ENCODE results near the gene MTHFD2.

The MTHFD2 gene

DNA sequence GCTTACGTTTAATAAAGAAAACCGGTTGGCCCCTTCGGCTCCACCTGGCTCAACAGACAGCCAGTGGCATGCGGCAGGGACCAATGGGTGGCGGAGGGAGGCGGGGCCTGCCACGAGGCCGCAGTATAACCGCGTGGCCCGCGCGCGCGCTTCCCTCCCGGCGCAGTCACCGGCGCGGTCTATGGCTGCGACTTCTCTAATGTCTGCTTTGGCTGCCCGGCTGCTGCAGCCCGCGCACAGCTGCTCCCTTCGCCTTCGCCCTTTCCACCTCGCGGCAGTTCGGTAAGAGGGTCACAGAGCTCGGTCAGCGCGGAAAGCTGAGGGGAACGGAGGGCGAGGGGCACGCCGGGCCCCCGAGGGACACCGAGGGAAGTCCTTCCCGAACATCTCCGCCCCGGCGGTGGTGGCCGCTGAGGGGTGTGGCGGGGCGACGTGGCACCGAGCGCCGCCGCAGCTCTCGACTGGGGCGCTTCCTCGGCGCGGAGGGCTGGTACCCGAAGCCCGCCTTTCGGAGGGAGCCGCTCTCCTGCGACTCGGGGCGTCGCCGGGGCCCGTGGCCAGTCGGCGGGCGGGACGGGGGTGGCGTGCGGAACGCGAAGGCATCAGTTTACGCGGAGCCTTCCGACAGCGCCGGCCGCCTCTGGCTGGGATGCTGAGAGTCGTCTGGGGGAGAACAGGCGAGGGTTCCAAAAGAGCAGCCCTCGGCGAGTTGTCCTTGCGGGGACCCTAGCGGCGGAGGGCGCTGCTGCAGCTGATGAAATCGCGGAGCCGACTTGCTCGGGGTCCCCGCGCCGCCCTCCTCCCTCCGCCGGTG is at the start of gene MTHFD2:
TSS of gene MTHFD2 (plus strand) at position 155 of the 814 bp plus-strand sequence. CDS start at position 182, 27 bp downstream.
- TF ChIP-seq JUND (IDR thresholded peaks at IDR 0.05; ENCODE audit: low read depth): no peak
- in situ Hi-C loops (cut with HindIII; ENCODE audit: low pct_unique_long_range_greater_than_20kb, low sequenced_read_pairs): no loop called here
- DNase-seq (ENCODE audit: low read depth in 1 of 2, low spot score in 1 of 2): peak; percentile 92 to 98

DNA sequence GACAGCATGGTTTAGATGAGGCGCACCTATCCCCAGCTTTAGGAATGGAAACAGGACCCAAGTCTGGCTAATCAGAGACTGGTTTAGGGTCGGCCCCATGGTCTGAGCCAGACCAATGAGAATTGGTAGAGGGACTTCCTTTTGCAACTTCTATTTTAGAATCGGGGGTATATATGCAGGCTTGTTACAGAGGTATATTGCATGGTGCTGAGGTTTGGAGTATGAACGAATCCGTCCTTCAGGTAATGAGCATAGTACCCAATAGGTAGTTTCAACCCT is 49.2 kb upstream of the MTHFD2 start:
- TF ChIP-seq JUND (IDR thresholded peaks at IDR 0.05; ENCODE audit: low read depth): no peak
- DNase-seq (ENCODE audit: low read depth in 1 of 2, low spot score in 1 of 2): no peak

DNA sequence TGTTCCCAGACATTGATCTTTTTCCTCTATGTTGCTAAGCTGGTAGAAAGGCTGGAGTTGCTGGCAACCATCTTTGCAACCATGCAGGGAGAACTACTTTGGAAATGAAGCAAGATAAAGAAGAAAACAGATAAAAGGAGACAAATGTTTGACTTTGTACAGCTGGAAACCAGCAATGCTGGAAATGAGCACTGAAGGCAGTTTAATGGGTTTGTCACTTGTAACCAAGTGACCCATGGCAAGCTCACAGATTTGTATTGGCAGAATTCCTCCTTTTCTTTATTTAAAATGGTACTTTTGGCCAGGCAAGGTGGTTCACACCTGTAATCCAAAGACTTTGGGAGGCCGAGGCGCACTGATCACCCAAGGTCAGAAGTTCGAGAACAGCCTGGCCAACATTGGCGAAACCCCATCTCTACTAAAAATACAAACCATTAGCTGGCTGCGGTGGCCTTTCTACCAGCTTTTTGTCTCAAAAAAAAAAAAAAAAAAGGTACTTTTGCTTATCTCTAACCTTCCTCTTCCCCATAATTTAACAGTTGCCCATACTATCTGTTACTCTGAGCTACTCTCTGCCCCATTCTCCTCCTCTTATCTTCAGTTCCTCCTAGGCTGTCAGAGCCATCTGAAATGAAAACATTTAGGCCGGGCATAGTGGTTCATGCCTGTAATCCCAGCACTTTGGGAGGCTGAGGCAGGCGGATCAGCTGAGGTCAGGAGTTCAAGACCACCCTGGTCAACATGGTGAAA is 48.7 kb upstream of the MTHFD2 start:
- no peak for TF ChIP-seq JUND (IDR thresholded peaks at IDR 0.05; ENCODE audit: low read depth)
- in situ Hi-C loops (cut with HindIII; ENCODE audit: low pct_unique_long_range_greater_than_20kb, low sequenced_read_pairs): no loop called here
- no peak for DNase-seq (ENCODE audit: low read depth in 1 of 2, low spot score in 1 of 2)

More for the DNA sequence above, 49.2 kb upstream of the MTHFD2 start:
- in situ Hi-C loops (cut with HindIII; ENCODE audit: low pct_unique_long_range_greater_than_20kb, low sequenced_read_pairs): no loop called here

DNA sequence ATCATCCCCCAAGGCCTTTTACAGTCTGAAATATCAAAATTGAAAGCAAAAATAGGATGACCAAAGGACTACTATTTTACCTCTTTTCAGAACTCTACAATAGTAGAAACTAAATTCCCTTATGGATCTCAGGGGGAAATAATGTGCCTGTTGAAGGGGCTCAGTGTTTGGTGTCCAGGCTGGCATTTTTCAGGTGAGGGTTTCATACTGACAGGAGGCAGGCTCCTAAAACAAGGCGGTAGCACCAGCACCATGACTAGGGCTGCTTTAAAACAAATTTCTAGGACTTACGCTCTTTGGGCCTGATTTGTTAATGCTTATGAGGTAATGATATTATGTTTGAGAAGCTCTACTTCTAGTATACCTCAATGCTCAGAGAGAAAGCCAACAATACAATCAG is 45.5 kb upstream of the MTHFD2 start:
- no peak for TF ChIP-seq JUND (IDR thresholded peaks at IDR 0.05; ENCODE audit: low read depth)
- in situ Hi-C loops (cut with HindIII; ENCODE audit: low pct_unique_long_range_greater_than_20kb, low sequenced_read_pairs): no loop called here
- no peak for DNase-seq (ENCODE audit: low read depth in 1 of 2, low spot score in 1 of 2)

DNA sequence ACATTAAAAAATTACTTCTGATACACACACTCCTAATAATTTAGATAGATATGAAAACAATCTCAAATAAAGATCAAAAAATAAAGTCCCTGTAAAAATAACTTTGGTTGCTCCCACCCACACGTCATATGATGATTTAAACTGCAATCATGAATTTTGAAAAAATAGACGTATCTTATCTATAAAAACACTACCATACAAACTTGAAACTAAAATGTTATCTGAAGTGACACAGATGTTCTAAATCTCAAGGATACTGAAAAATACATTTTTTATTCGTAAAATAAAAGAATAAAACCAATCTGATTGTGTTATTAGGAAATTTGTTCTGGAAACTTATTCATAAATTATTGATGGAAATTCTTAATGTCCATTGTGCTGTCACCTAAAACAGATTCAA is 42.6 kb upstream of the MTHFD2 start:
- no peak for DNase-seq (ENCODE audit: low read depth in 1 of 2, low spot score in 1 of 2)
- in situ Hi-C loops (cut with HindIII; ENCODE audit: low pct_unique_long_range_greater_than_20kb, low sequenced_read_pairs): no loop called here
- TF ChIP-seq JUND (IDR thresholded peaks at IDR 0.05; ENCODE audit: low read depth): no peak

DNA sequence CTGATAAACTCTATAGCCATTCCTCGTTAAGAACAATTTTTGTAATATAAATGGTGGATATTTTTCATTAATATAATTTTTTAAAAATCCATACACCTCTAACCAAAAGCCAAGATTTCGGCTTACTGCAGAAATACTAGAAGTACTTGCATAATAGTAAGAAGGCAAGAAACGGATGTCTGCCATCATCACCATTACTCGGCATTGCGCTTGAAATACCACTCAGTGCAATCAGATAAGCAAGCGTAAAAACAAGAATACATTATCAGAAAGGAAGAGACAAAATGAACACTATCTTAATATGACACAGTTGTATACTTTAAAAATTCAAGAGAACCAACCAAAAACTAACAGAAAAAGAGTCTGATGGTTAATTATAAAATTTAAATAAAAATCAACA is 35.5 kb upstream of the MTHFD2 start:
- in situ Hi-C loops (cut with HindIII; ENCODE audit: low pct_unique_long_range_greater_than_20kb, low sequenced_read_pairs): no loop called here
- DNase-seq (ENCODE audit: low read depth in 1 of 2, low spot score in 1 of 2): no peak
- TF ChIP-seq JUND (IDR thresholded peaks at IDR 0.05; ENCODE audit: low read depth): no peak

DNA sequence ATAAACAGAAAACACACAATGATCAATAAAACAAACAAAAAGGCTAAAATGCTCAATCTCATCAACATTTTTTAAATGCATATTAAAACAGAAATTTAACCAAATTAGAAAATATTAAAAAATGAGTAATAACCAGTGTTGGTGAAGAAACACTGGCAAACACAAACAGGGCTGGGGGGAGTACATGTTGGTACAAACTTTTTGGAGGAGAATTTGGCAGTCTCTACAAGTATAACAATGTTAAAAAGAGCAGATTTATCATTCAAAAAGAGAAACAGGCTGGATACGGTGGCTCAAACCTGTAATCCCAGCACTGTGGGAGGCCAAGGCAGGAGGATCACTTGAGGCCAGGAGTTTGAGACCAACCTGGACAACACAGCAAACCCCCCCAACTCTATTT is 33.7 kb upstream of the MTHFD2 start:
- in situ Hi-C loops (cut with HindIII; ENCODE audit: low pct_unique_long_range_greater_than_20kb, low sequenced_read_pairs): no loop called here
- no peak for DNase-seq (ENCODE audit: low read depth in 1 of 2, low spot score in 1 of 2)
- no peak for TF ChIP-seq JUND (IDR thresholded peaks at IDR 0.05; ENCODE audit: low read depth)

DNA sequence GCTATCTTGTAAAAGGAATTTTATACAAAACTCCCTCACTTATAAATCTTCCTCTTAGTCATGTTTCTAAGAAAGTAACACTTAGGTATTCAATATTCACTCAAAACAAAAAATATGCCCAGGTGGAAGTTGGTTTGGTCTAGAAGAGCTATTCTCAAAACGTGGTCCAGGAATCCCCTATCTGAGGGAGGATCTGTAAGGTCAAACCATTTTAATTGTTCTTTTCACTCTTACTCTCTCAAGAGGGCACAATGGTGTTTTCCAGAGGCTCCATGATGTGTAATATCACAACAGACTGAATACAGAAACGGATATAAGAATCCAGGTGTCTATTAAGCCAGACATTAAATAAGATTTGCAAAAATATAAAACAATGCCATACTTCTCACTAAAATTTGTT is 29.7 kb upstream of the MTHFD2 start:
- no peak for DNase-seq (ENCODE audit: low read depth in 1 of 2, low spot score in 1 of 2)
- in situ Hi-C loops (cut with HindIII; ENCODE audit: low pct_unique_long_range_greater_than_20kb, low sequenced_read_pairs): no loop called here
- TF ChIP-seq JUND (IDR thresholded peaks at IDR 0.05; ENCODE audit: low read depth): no peak

DNA sequence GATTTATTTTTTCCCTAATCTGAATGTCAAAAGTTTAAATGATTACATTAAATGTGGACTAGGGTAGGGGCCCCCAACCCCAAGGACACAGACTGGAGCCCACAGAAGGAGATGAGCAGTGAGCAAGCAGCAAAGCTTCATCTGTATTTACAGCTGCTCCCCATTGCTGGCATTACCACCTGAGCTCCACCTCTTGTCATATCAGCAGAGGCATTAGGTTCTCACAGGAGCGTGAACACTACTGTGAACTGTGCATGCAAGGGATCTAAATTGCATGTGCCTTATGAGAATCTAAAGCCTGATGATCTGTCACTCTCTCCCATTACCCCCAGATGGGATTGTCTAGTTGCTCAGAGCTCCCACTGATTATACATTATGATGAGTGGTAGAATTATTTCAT is 23.5 kb upstream of the MTHFD2 start:
- TF ChIP-seq JUND (IDR thresholded peaks at IDR 0.05; ENCODE audit: low read depth): no peak
- DNase-seq (ENCODE audit: low read depth in 1 of 2, low spot score in 1 of 2): no peak
- in situ Hi-C loops (cut with HindIII; ENCODE audit: low pct_unique_long_range_greater_than_20kb, low sequenced_read_pairs): no loop called here

DNA sequence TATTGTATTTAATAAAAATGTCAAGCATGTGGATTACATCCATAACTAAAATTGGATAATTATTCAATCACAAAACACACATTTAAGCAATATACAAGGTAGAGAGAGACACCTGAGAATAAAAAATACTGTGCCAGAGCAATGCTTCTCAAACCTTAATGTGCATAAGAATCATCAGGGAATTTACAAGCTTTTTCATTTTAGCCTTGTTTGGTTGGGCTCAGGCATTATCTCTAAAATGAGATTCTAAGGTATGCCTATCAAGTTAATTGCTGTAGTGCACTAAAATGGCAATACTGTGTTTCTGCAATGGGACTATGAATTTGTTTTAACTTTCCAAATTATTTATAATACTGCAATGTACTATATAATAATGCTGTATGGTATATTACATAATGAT is 20.7 kb upstream of the MTHFD2 start:
- in situ Hi-C loops (cut with HindIII; ENCODE audit: low pct_unique_long_range_greater_than_20kb, low sequenced_read_pairs): no loop called here
- TF ChIP-seq JUND (IDR thresholded peaks at IDR 0.05; ENCODE audit: low read depth): no peak
- DNase-seq (ENCODE audit: low read depth in 1 of 2, low spot score in 1 of 2): no peak

DNA sequence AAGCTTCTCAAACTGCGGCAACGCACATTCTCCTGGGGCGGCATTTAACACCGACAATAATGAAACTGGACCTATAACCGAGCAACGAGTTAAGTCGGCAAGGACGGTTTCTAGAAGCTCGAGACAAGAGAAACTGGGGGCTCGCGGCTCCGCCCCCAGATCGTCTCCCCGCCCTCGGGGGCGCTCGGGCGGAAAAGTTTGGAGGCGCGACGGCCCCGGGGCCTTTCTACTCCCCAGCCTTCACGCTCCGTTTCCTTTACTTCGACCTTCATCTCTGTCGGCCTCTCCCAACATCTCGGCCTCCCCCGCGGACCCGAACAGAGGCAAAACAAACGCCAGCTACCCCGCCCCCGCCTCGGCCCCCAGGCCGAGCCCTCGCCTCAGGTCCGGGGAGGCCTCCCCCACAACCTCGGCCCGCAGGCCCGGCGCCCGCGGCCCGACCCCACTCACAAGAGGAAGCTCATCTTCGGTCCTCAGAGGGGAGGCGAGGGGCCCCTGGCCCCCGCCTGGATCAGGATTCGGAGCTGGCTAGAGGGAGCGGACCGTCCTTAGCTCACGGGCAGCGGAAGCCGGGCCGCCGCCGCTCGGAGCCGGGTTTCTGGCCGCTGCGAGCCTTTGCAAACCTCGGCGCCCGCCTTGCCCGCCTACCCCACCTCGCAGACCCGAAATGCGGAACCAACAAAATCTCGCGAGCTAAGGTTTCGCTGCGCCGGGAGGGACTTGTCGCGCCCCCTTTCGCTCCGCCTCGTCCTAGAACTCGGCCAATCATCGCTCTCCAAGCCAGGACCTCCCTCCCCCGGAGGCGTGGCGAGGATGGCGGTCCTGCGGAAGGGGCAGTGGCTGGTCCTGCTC is 20.0 kb upstream of the MTHFD2 start, which contains the start of gene MOB1A:
TSS of gene MOB1A (minus strand) at position 669 of the 852 bp plus-strand sequence. CDS start at position 464, 205 bp downstream.
- in situ Hi-C loops (cut with HindIII; ENCODE audit: low pct_unique_long_range_greater_than_20kb, low sequenced_read_pairs): no loop called here
- DNase-seq (ENCODE audit: low read depth in 1 of 2, low spot score in 1 of 2): peak; percentile 71 to 98
- no peak for TF ChIP-seq JUND (IDR thresholded peaks at IDR 0.05; ENCODE audit: low read depth)

DNA sequence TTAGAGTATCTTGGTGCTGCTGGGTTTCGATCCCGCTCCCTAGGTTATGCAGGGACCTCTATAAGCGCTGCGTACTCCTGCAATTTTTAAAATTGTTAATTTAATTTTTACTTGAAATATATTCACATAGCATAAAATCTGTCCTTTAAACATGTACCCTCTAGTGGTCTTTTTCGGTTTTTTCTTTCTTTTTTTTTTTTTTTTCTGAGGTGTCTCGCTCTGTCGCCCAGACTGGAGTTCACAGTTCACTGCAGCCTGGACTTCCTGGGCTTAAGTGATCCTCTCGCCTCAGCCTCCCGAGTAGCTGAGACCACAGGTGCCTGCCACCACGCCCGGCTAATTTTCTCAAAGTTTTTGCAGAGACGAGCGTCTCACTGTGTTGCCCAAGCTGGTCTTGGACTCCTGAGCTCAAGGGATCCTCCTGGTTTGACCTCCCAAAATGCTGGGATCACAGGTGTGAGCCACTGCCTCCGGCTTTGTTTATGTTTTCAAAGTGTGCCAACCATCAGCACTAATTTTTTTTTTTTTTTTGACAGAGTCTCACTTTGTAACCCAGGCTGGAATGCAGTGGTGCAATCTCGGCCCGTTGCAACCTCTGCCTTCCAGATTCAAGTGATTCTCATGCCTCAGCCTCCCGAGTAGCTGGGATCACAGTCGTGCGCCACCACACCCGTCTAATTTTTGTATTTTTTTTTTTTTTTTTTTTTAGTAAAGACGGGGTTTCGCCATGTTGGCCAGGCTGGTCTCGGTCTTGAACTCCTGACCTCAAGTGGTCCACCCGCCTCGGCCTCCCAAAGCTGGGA is 19.2 kb upstream of the MTHFD2 start:
- in situ Hi-C loops (cut with HindIII; ENCODE audit: low pct_unique_long_range_greater_than_20kb, low sequenced_read_pairs): no loop called here
- no peak for DNase-seq (ENCODE audit: low read depth in 1 of 2, low spot score in 1 of 2)
- TF ChIP-seq JUND (IDR thresholded peaks at IDR 0.05; ENCODE audit: low read depth): no peak
